HepG2 (cell line): ENCODE measurements around the gene PACS1. TPM values are rescaled to one million over a fixed set of nuclear protein-coding genes. Genes with fewer than 3 reads are reported as not detected.

Experiments used
- CERS6 ChIP-seq: sonication (generic); formaldehyde crosslinking; IDR thresholded peaks from 2 replicates; pipeline ENCODE4 v1.5.0; 2020; ENCODE audit warnings: missing genetic modification reagents
- CTCF ChIP-seq: sonication (generic); formaldehyde crosslinking; IDR thresholded peaks from 2 replicates; pipeline ENCODE4 v1.5.0; 2020; ENCODE audit warnings: mild to moderate bottlenecking, missing genetic modification reagents, moderate library complexity
- FOXP4 ChIP-seq: sonication (generic); formaldehyde crosslinking; IDR thresholded peaks from 2 replicates; pipeline ENCODE4 v1.4.0; 2020; ENCODE audit warnings: missing genetic modification reagents
- GATA4 ChIP-seq: sonication (generic); IDR thresholded peaks from 2 replicates; pipeline ENCODE4 v1.6.1; 2016; ENCODE audit warnings: antibody characterized with exemption, low read depth, borderline replicate concordance
- HINFP ChIP-seq: sonication (generic); formaldehyde crosslinking; IDR thresholded peaks from 2 replicates; pipeline ENCODE4 v1.4.0; 2020; ENCODE audit warnings: low read depth, mild to moderate bottlenecking, missing genetic modification reagents
- HMGA1 ChIP-seq: sonication (generic); formaldehyde crosslinking; conservative IDR thresholded peaks from 2 replicates; pipeline ENCODE4 v1.4.0; 2020; ENCODE audit warnings: missing genetic modification reagents
- KLF6 ChIP-seq: IDR thresholded peaks from 2 replicates; pipeline ENCODE4 v1.8.0; 2016; ENCODE audit warnings: missing biosample characterization, missing genetic modification reagents
- MTA1 ChIP-seq: sonication (generic); formaldehyde crosslinking; IDR thresholded peaks from 2 replicates; pipeline ENCODE4 v1.4.0; 2020; ENCODE audit warnings: missing genetic modification reagents, mild to moderate bottlenecking, borderline replicate concordance
- POLR2AphosphoS2 ChIP-seq: IDR thresholded peaks from 2 replicates; pipeline ENCODE4 v1.6.1; 2011; ENCODE audit warnings: low read depth, low read length, improper control_type of control experiment
- SALL1 ChIP-seq: sonication (generic); formaldehyde crosslinking; IDR thresholded peaks from 2 replicates; pipeline ENCODE4 v1.8.0; 2022; ENCODE audit warnings: mild to moderate bottlenecking, missing genetic modification reagents
- SPEN ChIP-seq: sonication (generic); formaldehyde crosslinking; IDR thresholded peaks from 2 replicates; pipeline ENCODE4 v1.5.1; 2020; ENCODE audit warnings: low read depth, mild to moderate bottlenecking, missing genetic modification reagents
- ZBTB34 ChIP-seq: sonication (generic); formaldehyde crosslinking; IDR thresholded peaks from 2 replicates; pipeline ENCODE4 v1.8.0; 2022; ENCODE audit warnings: mild to moderate bottlenecking, missing genetic modification reagents
- ZBTB42 ChIP-seq: sonication (generic); formaldehyde crosslinking; IDR thresholded peaks from 2 replicates; pipeline ENCODE4 v1.5.0; 2020; ENCODE audit warnings: mild to moderate bottlenecking, missing genetic modification reagents
- ZFAT ChIP-seq: sonication (generic); formaldehyde crosslinking; conservative IDR thresholded peaks from 2 replicates; pipeline ENCODE4 v1.8.1; 2023; ENCODE audit warnings: missing genetic modification reagents, inconsistent platforms
- ZNF263 ChIP-seq: sonication (generic); formaldehyde crosslinking; IDR thresholded peaks from 2 replicates; pipeline ENCODE4 v1.4.0; 2020; ENCODE audit warnings: missing genetic modification reagents
- ZNF264 ChIP-seq: sonication (generic); formaldehyde crosslinking; IDR thresholded peaks from 2 replicates; pipeline ENCODE4 v1.4.0; 2020; ENCODE audit warnings: missing genetic modification reagents
- ZNF513 ChIP-seq: sonication (generic); formaldehyde crosslinking; conservative IDR thresholded peaks from 2 replicates; pipeline ENCODE4 v1.5.0; 2020; ENCODE audit warnings: missing genetic modification reagents
- ZNF569 ChIP-seq: sonication (generic); formaldehyde crosslinking; IDR thresholded peaks from 2 replicates; pipeline ENCODE4 v1.5.0; 2020; ENCODE audit warnings: mild to moderate bottlenecking, missing genetic modification reagents, moderate library complexity, borderline replicate concordance
- polyA plus RNA-seq, 8 experiments: library from polyadenylated mRNA; depleted of rRNA in 3 of 8; stranded (reverse) in 7 of 8; unstranded in 1 of 8; fragments of >200 nt; fragmentation: Illumina TruSeq in 4 of 8; extraction: Trizol in 4 of 8; gene quantifications; 2 replicates each; pipeline versions ENCODE4 v1.2.1 to v1.2.3, GENCODE V29; 2011 to 2016; ENCODE audit warnings: low read depth in 4 of 8, missing spikeins in 1 of 8, mixed read lengths in 1 of 8; ENCODE audit not compliant: insufficient read depth in 1 of 8
- total RNA-seq, 5 experiments: library from RNA; depleted of rRNA; stranded (reverse); fragments of >200 nt; fragmentation: Illumina TruSeq; extraction: Trizol; gene quantifications; 2 replicates each; pipeline ENCODE4 v1.2.3, GENCODE V29; 2016; ENCODE audit warnings: low read depth in 1 of 5

The PACS1 gene
- total and polyA plus RNA-seq, 2 of the 13 experiments (the other 11 are each of a cell fraction or from before 2014, with no cell fraction given): 7.6 to 8.6 TPM

- TF ChIP-seq POLR2AphosphoS2: 0 out of 2 replicates have a peak, but pooled peaks have one; percentile 49
- TF ChIP-seq CERS6 (CRISPR knock-in tag): no peak
- no peak for TF ChIP-seq HMGA1
- no peak for TF ChIP-seq FOXP4 (CRISPR knock-in tag)
- TF ChIP-seq KLF6 (CRISPR knock-in tag): peak; percentile 21; the same call in 1 of the 2 replicates
- TF ChIP-seq ZNF263 (CRISPR knock-in tag): no peak
- peak; percentile 61 for TF ChIP-seq CTCF (CRISPR knock-in tag)
- 0 out of 2 replicates have a peak, but pooled peaks have one; percentile 18 for TF ChIP-seq ZBTB34 (CRISPR knock-in tag)
- 0 out of 2 replicates have a peak, but pooled peaks have one; percentile 32 for TF ChIP-seq GATA4
- peak; percentile 10 for TF ChIP-seq SPEN (CRISPR knock-in tag)
- peak; percentile 69 for TF ChIP-seq SALL1
- TF ChIP-seq ZBTB42 (CRISPR knock-in tag): no peak
- TF ChIP-seq ZFAT (CRISPR knock-in tag): no peak
- no peak for TF ChIP-seq ZNF264 (CRISPR knock-in tag)
- no peak for TF ChIP-seq ZNF513 (CRISPR knock-in tag)
- TF ChIP-seq ZNF569 (CRISPR knock-in tag): no peak
- 0 out of 2 replicates have a peak, but pooled peaks have one; percentile 27 for TF ChIP-seq MTA1 (CRISPR knock-in tag)
- no peak for TF ChIP-seq HINFP (CRISPR knock-in tag)
Observed at GRCh38 chr11:66288671-66289547, 218.8 kb downstream of the PACS1 start, which contains the start of gene YIF1A (continued).
